Testis (tissue), 2 donors: ENCODE measurements around the gene CHI3L1.

Experiments
- POLR2A ChIP-seq: fragments of 450-650 bp; IDR thresholded peaks from one replicate; pipeline ENCODE4 v1.6.1; 2017; ENCODE audit warnings: antibody characterized with exemption, mild to moderate bottlenecking, moderate library complexity
- TF ChIP-seq, protein P1 (sequence below), 3 experiments: fragments of 450-650 bp in 2 of 3; fragments of 200-600 bp in 1 of 3; sonication (generic) in 1 of 3; IDR thresholded peaks; one replicate each; pipeline ENCODE4 v1.5.1; 2016 to 2019; ENCODE audit warnings: antibody characterized with exemption in 3 of 3, mild to moderate bottlenecking in 2 of 3, moderate library complexity in 1 of 3

DNA sequence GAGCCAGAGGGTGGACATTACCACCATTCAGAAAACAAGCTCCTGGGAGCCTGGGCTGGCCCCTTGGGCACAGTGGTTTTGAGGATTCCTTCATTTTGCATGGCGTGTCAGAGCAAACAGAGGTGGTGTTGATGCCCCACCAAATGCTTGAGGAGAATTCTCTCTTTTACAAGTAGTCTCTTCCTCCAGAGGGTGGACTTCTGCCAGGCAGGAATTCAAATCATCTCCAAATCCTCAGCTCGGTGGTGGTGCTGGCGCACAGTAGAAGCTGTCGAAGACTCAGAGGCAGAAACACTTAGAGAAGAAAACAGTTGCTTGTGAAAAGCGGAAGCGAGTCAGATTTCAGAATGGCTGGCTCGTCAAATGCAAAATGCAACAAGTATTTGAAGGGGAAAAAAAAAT lies 3.4 kb upstream of the CHI3L1 start:
- TF ChIP-seq, protein P1, sequence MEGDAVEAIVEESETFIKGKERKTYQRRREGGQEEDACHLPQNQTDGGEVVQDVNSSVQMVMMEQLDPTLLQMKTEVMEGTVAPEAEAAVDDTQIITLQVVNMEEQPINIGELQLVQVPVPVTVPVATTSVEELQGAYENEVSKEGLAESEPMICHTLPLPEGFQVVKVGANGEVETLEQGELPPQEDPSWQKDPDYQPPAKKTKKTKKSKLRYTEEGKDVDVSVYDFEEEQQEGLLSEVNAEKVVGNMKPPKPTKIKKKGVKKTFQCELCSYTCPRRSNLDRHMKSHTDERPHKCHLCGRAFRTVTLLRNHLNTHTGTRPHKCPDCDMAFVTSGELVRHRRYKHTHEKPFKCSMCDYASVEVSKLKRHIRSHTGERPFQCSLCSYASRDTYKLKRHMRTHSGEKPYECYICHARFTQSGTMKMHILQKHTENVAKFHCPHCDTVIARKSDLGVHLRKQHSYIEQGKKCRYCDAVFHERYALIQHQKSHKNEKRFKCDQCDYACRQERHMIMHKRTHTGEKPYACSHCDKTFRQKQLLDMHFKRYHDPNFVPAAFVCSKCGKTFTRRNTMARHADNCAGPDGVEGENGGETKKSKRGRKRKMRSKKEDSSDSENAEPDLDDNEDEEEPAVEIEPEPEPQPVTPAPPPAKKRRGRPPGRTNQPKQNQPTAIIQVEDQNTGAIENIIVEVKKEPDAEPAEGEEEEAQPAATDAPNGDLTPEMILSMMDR (IDR thresholded peaks at IDR 0.05): no peak
- no peak for TF ChIP-seq POLR2A
